GM12892 (cell line): ENCODE data around the gene CCL13.

Experiments
- POLR2A ChIP-seq: IDR thresholded peaks from 2 replicates; pipeline ENCODE4 v1.6.1; 2011; ENCODE audit warnings: low read depth, low read length, control low read depth
- POLR2AphosphoS5 ChIP-seq: IDR thresholded peaks from 2 replicates; pipeline ENCODE4 v1.6.1; 2011; ENCODE audit warnings: low read depth, low read length, control low read depth
- TAF1 ChIP-seq: IDR thresholded peaks from 2 replicates; pipeline ENCODE4 v1.6.1; 2011; ENCODE audit warnings: low read depth, mild to moderate bottlenecking, control low read depth, low read length, borderline replicate concordance

DNA sequence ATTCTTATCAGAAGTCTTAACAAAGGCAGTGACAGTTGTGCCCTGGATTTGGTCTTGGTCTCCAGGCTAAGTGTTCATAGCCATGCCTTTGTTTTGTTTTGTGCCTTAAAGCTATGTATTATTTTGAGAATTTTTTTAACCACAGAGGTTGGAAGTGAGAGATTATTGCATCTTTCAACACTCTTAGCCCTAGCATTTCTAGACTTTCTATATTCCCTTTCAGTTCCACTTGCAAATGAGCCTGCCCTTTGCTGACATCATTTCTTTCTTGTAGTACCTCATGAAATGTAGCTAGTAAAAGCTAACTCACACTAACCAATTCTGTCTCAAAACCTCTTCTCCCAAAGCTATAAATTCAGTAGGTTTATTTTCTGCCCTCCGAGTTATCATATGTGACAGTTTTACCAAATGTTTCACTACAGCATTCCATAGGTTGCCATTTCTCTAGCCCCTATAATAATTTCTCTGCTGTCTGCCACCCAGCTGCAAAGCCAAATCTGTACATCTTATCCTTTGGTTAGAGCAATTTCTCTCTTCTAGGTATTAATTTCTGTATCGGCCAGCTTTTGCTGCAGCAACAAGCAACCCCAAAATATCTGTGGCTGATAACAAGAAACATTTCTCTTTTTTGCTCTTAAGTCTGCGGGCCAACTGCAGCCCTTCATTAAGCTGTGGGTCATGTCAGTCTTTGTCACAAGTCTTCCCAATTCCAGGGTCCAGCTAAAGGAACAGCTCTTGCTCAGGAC lies 21.0 kb downstream of the CCL13 start:
- no peak for TF ChIP-seq POLR2AphosphoS5
- no peak for TF ChIP-seq POLR2A
- TF ChIP-seq TAF1: no peak
